ENCODE data around the gene ENOX1.

ENOX1 gene

DNA sequence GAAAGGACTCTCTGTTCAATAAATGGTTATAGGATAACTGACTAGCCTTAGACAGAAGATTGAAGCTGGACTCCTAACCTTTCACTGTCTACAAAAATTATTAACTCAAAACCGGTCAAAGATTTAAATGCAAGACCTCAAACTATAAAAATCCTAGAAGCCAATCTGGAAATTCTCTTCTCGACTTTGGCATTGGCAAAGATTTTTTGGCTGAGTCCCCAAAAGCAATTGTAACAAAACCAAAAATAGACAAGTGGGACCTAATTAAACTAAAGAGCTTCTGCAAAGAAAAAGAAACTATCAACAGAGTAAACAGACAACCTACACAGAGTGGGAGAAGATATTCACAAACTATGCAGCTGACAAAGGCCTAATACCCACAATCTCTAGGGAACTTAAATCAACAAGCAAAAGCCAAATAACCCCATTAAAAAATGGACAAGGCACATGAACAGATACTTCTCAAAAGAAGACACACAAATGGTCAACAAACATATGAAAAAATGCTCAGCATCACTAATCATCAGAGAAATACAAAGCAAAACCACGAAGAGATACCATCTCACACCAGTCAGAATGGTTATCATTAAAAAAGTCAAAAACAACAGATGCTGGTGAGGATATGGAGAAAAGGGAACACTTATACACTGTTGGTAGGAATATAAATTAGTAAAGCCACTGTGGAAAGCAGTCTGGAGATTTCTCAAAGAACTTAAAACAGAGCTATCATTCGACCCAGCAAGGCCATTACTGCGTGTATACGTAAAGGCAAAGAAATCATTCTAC, 497.1 kb downstream of the ENOX1 start:
- no peak for DNase-seq (ENCODE audit: low read depth in 2 of 2)

DNA sequence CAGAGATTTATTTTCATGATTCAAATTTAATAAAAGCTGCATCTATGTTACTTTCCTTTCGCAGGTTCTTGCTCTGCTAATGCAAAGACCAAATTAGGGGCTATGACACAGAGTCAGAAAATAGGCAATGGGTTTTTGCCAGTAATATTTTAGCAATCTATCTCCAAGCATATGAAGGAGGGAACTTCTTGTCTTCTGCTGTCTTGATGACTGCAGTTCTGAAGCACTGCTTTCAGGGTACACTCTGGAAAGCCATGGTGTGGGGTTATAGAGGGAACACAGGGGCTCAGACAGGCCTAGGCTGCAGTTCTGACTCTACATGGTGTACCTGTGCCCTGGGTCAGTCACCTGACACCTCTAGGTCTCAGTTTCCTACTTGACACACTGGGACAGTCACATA, 500.0 kb downstream of the ENOX1 start:
- DNase-seq (ENCODE audit: low read depth in 2 of 2): no peak

DNA sequence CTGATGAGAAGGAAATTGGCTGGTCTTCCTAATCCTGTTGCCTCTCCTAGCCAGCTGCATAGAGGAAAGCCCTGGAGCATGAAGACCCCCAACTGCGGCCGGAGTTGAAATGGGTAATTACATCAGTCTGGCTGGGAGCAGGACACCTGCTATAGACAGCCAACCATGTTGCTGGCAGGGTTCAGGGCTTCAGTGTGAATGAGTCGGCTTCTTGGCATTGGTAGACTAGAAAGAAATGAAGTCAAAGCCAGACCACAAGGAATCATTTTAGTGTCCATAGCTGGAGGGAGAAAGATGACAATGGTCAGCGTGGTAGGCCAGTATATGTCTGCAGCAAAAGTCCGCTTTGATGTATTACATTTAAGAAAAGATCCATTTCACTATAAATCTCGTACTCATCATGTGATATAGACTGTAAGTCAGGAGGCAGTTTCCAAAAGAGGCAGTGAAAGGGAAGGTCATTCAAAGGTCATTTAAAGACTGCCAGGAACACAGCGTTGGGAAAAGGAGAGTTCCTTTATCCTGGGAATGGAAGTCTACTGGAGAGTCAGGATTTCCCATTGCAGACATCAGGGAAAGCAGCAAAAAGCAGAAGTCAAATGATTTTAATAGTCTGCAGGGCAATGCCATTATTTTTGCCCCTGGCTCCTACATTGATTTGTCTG, 500.7 kb downstream of the ENOX1 start:
- DNase-seq (ENCODE audit: low read depth in 2 of 2): no peak

DNA sequence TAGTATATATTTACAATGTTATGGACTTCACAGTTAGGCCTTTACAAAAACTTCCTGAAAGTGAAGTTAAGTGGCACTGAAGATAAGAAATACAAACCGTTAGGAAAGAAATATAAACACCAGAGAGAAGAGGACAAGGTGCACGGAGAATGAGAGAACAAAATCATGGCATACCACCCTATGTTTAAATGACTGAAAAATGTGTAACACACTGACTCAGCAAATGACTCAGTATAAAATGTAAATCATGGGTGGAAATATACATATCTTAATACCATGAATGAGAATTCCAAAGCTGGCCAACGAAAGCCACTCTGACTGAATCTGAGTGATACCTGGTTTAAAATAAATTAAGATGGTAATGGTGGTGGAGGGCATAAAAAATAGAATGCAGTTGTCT, 502.6 kb downstream of the ENOX1 start:
- DNase-seq (ENCODE audit: low read depth in 2 of 2): no peak

DNA sequence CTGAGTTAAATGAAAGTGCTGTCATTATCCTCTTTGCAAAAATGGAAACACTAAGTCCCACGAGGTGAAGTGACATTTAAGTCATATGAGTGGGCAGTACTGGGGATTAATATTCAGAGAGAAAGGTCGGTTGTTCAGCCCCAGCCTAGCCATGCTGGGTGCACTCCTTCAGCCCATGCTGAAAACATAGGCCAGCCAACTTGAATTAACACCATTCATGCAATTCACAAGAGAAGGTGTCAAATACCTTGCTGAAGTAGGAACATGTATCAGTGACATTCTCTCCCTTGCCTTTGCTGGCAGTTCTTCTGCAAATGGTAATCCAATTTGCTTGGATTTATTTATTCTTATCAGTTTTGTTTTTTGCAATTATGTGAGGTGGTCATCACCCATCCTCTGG, 507.1 kb downstream of the ENOX1 start:
- no peak for DNase-seq (ENCODE audit: low read depth in 2 of 2)

DNA sequence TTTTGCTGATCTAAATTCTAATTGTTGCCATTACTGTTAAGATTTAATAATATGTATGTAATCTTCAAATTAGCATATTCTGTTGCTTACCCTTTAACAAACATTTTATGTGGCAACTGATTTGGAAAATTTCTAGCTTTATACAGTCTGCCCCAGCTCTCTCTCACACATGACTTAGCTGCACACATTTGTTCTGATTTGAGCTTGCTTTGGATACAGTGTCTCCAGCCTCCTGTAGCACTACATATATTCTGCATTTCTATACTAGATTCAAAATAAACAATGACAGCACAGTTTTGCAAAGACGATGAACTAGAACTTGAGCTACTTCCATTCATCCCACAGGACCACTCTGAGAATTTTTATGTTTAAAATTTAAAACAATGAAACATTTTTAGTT, 508.6 kb downstream of the ENOX1 start:
- no peak for DNase-seq (ENCODE audit: low read depth in 2 of 2)

DNA sequence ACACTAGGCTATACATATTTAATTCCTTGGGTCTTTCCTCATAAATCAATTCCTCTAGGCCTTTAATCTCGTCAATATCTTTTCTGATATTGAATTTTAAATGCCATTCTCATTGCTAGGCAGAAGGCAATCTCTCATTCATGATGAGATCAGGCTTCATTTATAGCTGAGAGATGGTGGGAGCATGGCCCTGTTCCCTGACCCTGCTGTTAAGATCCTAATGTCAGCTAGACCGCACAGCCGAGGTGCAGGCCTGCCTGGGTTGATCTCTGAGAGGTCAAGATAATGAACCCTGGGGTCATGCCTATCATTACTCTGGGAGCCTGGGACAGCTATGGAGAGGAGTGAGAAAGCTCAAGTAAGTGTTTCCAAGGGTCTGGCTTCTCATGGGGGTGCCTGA, 509.6 kb downstream of the ENOX1 start:
- no peak for DNase-seq (ENCODE audit: low read depth in 2 of 2)

DNA sequence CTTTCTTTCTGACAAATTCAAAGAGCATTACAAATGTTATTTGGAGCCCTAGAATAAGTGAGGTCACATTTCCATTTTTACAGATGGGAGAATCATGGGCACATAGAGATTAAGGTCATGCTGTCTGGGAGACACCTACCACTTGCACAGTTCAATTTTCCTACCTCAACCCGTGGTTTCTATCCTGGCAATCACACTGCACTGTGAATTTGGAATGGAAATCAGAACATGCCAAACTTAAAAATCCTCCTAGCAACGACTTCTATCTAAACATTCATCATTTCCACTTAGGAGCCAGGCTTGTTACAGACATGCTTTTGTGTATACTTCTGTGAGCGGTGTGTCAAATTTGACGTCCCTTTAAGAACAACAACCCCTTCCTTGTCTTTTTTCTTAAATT, 511.9 kb downstream of the ENOX1 start:
- DNase-seq (ENCODE audit: low read depth in 2 of 2): no peak

DNA sequence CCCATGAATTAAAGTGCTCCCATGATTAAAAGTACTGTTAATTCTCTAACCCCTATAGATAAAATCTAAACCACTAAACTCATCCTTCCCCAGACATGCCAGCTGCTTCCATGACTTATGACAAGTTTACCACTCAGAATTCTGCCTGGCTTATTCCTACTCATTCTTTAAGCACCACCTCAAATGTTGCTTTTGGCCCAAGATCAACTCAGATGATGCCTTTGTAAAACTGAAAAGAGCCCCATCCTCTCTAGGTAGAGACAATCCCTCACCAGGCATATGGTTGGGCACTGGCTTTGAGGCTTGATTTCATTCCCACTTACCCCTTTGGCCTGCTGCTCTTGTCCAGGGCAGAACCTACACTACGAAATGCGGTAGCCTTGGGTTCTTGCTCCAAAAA, 513.4 kb downstream of the ENOX1 start:
- DNase-seq (ENCODE audit: low read depth in 2 of 2): no peak

DNA sequence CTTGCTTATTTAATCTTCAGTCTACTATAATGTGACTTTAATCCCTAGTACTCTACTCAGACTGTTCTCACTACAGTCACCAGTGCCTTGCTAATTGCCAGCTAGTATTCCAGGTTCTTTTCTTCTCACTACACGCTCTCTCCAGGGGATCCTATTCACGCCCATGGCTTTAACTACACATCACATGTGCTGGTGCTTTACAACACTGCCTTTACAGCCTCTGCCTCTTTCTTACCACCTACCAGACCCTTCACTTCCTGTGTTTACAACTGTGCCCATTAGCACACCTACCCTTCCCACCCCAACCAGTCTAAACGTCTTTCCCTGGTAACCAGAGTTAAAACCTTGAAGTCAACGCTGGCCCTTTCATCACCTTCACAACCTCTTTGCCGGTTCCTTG, 513.9 kb downstream of the ENOX1 start:
- no peak for DNase-seq (ENCODE audit: low read depth in 2 of 2)

DNA sequence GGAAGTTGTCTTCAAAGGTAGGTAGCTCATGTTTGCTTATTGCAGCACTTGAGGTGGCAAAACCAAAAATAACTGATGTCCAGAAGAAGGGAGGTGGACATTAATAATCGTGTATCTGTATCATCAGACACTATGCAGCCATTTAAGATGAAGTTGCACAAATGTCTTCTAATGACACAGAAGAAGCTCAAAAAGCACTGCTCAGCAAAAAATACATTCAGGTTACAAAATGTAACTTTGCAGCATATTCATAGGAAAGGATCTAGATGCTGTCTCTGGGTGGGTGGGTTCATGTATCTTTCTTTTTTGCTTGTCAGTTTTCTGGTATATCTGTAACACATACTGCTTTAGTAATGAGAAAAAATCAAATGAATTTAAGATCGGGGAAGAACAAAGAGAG, 515.6 kb downstream of the ENOX1 start:
- DNase-seq (ENCODE audit: low read depth in 2 of 2): no peak

DNA sequence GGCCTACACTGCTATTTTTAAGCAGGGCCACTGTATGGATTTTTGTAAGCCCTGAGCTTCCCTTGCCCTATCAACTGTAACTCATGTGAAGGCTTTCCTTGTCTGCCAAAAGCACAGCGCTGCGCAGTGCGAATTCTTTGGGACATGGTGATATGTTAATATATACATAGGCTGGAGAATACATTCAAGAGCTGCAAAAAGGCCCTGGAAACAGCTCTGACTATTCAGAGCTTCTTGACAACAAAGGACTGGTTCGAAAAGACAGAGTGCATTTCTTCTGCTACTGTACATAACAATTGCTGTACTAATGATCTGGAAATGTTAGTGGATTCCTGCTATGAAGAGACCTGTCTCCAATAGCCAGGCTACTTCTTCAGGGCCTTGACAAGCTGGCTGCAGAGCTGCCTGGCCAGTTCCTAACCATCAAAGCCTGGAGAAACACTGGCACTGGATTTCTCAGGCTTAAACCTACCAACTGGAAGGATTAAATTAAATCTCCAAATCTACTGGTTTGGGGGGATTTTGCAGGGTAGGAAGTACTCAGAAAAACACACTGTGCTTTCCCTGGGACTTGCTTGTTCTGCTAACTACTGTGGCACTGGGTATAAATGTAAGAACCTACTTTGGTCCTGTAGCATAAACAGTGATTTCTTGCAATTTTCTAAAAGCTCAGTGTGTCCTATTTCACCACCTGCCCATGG, 516.5 kb downstream of the ENOX1 start:
- no peak for DNase-seq (ENCODE audit: low read depth in 2 of 2)

DNA sequence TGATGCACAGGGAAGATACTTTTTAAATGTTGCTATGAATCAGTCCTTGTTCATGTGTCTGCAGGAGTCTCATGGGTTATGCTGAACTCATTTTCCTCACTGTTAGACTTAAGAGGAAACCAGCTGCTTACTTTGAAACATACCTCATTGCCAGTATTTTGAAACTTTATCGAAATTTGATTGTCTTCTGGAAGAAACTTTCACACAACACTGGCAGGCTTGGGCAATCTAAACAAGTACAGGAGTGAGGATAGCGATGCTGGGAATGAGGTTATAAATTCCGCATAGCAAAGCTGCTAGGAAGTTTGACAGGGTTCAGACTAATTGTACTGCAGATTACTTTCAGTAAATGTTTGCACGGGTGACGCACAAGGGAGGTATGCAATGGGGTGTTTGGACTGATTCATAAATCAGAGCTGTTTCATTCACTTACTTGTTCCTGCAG, 517.7 kb downstream of the ENOX1 start:
- no peak for DNase-seq (ENCODE audit: low read depth in 2 of 2)

DNA sequence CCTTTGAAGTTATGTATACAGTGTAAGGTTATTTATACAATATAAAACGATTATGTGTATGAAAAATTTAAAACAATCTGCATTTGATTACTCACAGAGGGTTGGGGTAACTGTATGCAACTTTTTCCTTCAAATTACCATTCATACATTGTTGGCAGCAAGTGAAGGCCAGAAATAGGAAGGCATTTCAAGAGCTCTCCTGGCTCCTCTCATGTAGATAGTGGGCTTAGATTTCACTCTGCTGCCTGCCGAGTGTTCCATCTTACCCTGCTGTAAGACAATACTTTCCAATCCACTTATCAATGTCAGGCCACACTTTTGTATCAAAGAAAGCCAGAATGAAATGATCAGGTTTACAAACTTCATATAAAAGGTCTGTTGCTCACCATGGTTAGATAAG, 518.1 kb downstream of the ENOX1 start:
- DNase-seq (ENCODE audit: low read depth in 2 of 2): no peak

DNA sequence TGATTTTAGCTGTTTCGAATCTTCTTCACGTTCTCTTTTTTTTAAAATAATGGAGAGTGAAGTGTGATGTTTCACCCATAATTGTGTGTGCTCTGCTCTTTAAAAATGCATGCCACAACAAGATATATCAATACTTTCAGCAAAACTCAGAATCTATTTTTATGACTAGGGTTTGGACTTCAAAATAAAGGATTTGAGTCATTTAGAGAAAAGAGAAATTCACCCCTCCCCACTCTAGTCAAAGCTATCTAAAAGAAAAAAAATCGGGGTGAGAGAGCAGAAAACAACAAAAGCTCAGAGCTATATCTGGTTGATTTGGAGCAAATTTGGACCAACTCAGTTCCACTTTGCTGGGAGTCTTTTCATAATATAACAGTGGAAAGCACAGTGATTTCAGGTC, 518.9 kb downstream of the ENOX1 start:
- DNase-seq (ENCODE audit: low read depth in 2 of 2): no peak

DNA sequence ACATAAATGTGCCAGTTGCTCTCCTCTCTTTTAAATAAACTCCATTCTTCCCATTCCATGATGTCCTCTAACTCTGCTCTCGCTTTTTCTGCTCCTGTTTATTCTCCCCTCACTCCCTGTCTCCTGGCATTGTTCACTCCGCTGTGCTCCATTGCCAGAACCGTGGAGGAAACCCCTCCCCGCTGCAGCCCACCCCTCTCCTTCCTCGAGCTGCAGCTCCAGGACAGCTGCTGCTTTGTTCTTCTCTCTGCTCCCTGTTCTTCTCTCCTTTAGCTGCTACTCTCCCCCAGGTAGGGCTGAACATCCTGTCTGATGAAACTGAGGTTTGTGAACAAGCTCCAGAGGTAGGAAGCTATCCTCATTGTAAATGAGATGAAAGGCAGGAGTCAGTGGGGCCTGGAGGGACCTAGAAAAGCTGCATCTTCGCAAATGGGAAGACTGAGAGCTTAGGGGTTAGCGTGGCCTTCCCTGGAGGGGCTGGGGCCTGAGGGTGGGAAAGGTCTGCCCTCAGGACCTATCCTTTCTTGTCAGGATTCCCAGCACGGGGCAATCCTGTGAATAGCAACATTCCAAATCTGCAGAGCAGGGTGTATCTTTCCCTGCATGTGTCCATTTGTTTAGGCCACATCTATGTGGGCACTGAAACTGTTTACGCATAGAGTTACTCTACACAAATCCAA, 519.7 kb downstream of the ENOX1 start:
- DNase-seq (ENCODE audit: low read depth in 2 of 2): no peak

DNA sequence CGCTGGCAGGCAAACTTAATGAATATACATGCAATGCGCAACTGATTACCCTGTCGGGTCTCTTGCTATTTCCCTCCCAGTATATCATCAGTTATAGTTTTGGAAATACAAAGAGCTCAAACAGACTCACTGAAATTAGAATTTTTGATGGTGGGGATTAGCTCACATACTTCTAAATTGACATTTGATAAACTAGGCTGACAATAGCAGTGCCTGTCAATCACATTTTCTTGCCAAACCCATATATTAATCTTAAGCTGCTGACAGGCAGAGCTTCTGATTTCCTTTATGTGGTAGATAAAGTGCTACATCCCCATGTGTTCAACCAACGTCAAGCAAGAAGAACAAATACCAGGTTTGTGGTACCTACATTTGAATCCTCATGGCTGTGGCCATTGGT, 521.7 kb downstream of the ENOX1 start:
- no peak for DNase-seq (ENCODE audit: low read depth in 2 of 2)

DNA sequence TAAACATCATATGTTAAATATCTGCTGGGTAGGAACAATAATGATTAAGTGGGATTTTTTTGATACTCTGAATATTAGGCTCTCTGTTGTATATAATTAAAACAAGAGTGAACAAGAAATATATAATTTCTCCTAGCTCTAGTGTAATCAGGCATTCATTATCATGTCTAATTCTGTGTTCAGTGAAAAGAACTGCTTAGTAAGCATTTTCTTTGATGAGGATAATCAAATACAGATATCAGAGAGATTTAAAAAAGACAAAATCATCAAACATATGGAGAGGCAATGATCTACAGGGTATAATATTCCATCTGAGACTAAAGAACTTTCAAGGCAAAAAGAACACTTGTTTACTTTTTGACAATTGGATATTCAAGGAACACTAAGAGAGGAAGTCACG, 522.3 kb downstream of the ENOX1 start:
- no peak for DNase-seq (ENCODE audit: low read depth in 2 of 2)

DNA sequence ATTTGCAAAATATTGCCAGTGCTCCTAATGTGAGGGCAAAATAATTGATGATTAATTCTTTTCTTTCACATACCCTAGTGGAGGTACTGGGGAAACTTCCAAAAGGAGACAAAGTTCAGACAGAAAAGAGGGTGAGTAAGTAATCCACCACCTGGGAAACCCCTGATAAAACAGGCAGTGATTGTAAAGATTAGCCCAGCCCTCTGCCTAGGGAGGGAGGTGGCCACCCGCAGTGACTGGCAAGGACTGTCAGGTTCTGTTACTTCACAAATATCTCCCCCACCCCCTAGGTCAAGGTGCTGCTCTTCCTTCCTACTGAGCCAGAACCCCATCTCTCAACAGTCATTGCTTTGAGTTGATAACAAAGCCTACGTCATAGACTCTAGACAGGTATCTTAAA, 523.7 kb downstream of the ENOX1 start:
- DNase-seq (ENCODE audit: low read depth in 2 of 2): no peak

DNA sequence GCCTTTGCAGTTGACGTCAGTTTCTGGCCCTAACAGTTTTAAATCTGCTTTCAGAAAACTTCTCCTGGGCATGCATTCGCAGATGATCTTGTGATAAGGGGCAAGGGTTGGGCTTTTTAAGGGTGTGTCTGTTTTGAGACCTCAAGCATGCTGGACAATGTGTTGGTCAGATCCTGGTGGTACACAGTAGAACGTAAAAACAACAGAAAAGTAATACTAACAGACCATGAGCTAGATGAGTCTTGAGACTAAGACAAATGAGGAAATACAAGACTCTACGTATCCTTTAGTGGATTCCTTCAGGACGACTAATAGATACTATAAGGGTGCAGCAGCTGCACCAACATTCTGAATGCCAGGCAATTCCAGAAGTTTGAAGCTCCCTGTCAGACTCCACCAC, 525.8 kb downstream of the ENOX1 start:
- DNase-seq (ENCODE audit: low read depth in 2 of 2): no peak

DNA sequence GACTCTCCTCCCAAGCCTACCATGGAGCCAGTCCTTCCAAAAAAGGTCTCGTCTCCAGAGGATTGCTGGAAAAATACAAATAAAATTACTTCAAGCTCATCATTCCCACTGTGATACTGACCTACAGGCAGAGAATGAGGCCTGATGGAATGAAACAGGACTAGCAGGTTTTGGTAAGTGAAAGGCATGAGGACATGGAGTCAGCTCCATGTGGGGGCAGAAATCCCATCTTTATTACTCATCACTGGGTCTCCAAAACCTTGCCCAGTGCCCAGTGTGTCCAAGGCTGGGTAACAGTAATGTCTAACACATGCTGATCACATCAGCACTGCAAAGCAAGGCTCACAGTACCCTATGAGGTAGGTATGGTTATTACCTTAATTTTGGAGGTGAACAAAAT, 528.0 kb downstream of the ENOX1 start:
- no peak for DNase-seq (ENCODE audit: low read depth in 2 of 2)

DNA sequence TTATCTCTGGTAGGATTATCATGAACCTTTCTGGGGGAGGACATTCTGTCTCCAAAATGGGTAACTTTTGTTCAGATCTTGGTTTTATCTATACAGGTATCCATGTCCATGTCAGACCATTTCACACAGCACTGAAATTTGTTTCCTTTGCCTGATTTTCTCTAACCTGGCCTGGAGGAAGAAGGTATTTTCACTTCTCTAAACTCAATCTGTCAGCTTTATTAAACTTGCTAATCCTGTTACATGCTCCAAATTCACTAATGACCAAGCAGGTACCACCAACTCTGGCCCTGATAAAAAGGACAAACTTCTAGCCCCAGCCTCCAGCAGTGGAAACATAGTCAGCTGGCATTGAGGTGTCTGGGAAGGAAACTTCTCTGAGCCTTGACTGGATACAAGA, 529.0 kb downstream of the ENOX1 start:
- no peak for DNase-seq (ENCODE audit: low read depth in 2 of 2)
